ENCODE results near the gene CUBN. TPM values are rescaled to one million over a fixed set of nuclear protein-coding genes. Genes with fewer than 3 reads are reported as not detected.

The CUBN gene
- total RNA-seq, 1 donor from 2014 or later = 1.5 TPM

GRCh38 chr10:17153321-17153720, 23.7 kb upstream of the CUBN start:
- peaks cover 20% of the 10 kb centered on the region for H3K4me1 Mint-ChIP-seq (ENCODE audit: low read depth)
- no peaks in the 10 kb centered on the region for H3K36me3 Mint-ChIP-seq (ENCODE audit: insufficient read depth)
- H3K9me3 Mint-ChIP-seq (ENCODE audit: low read depth) = no peaks in the 10 kb centered on the region
- DNase-seq (ENCODE audit: low spot score, unreplicated experiment) = no peak
- H3K4me3 Mint-ChIP-seq (ENCODE audit: low read depth) = no peak overlapping the region
- no peaks in the 10 kb centered on the region for H3K27me3 Mint-ChIP-seq
- TF ChIP-seq, protein P1, sequence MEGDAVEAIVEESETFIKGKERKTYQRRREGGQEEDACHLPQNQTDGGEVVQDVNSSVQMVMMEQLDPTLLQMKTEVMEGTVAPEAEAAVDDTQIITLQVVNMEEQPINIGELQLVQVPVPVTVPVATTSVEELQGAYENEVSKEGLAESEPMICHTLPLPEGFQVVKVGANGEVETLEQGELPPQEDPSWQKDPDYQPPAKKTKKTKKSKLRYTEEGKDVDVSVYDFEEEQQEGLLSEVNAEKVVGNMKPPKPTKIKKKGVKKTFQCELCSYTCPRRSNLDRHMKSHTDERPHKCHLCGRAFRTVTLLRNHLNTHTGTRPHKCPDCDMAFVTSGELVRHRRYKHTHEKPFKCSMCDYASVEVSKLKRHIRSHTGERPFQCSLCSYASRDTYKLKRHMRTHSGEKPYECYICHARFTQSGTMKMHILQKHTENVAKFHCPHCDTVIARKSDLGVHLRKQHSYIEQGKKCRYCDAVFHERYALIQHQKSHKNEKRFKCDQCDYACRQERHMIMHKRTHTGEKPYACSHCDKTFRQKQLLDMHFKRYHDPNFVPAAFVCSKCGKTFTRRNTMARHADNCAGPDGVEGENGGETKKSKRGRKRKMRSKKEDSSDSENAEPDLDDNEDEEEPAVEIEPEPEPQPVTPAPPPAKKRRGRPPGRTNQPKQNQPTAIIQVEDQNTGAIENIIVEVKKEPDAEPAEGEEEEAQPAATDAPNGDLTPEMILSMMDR (IDR thresholded peaks at IDR 0.05; ENCODE audit: unreplicated experiment) = no peak
- H3K27ac Mint-ChIP-seq = no peak overlapping the region

- Mint-ChIP-seq H3K4me1 (ENCODE audit: low read depth) (peaks cover 23% of the 10 kb centered on the region), H3K4me3 (ENCODE audit: low read depth) (no peak overlapping the region), H3K9me3 (ENCODE audit: low read depth) (no peaks in the 10 kb centered on the region), H3K36me3 (ENCODE audit: insufficient read depth) (peaks cover 4% of the 10 kb centered on the region), H3K27ac (peak overlapping the region; percentile 42), H3K27me3 (no peaks in the 10 kb centered on the region)
- TF ChIP-seq, protein P1 (IDR thresholded peaks at IDR 0.05; ENCODE audit: unreplicated experiment) = no peak
- DNase-seq (ENCODE audit: low spot score, unreplicated experiment) = no peak
These were observed 22.1 kb upstream of the CUBN start for GRCh38 chr10:17151716-17152115.

DNA sequence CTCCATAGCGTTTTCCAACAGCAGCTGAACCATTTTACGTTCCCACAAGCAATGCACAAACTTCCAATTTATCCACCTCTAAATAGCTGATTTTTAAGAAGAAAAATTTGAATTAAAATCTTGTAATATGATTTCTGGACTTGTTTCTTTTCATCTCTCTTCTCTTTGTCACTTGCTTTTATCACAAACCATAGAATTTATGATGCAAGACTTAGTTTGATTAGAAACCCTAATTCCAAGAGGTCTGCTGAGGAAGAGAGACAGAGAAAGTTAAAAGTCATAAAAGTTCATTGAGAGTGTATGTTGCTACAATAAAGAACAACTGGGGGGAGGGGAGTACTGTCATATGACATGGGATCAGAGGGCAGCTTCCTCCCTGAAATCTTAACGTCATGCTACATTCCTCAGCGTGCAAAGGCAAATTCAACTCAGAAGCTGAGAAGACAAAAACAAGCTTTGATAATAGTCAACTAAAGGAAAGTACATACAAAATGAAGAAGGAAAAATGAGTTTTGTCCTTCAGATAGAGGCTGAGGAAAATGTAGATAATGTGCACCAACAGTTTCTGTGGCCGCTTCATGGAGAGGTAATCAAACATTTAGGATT, 18.4 kb upstream of the CUBN start:
- peaks cover 29% of the 10 kb centered on the region for H3K4me1 Mint-ChIP-seq (ENCODE audit: low read depth)
- H3K27ac Mint-ChIP-seq = no peak overlapping the region
- no peaks in the 10 kb centered on the region for H3K27me3 Mint-ChIP-seq
- H3K36me3 Mint-ChIP-seq (ENCODE audit: insufficient read depth) = peaks cover 4% of the 10 kb centered on the region
- H3K4me3 Mint-ChIP-seq (ENCODE audit: low read depth) = no peak overlapping the region
- TF ChIP-seq, protein P1 (IDR thresholded peaks at IDR 0.05; ENCODE audit: unreplicated experiment) = no peak
- no peaks in the 10 kb centered on the region for H3K9me3 Mint-ChIP-seq (ENCODE audit: low read depth)
- no peak for DNase-seq (ENCODE audit: low spot score, unreplicated experiment)

- Mint-ChIP-seq H3K4me3 (ENCODE audit: low read depth) (no peak overlapping the region), H3K36me3 (ENCODE audit: insufficient read depth) (peaks cover 4% of the 10 kb centered on the region), H3K27me3 (no peaks in the 10 kb centered on the region), H3K9me3 (ENCODE audit: low read depth) (no peaks in the 10 kb centered on the region), H3K27ac (no peak overlapping the region), H3K4me1 (ENCODE audit: low read depth) (peaks cover 22% of the 10 kb centered on the region)
- no peak for DNase-seq (ENCODE audit: low spot score, unreplicated experiment)
- TF ChIP-seq, protein P1 (IDR thresholded peaks at IDR 0.05; ENCODE audit: unreplicated experiment) = no peak
These were observed 17.3 kb upstream of the CUBN start for GRCh38 chr10:17146892-17147291.

GRCh38 chr10:17145239-17145638, 15.6 kb upstream of the CUBN start:
- Mint-ChIP-seq H3K27ac (no peak overlapping the region), H3K9me3 (ENCODE audit: low read depth) (no peaks in the 10 kb centered on the region), H3K4me1 (ENCODE audit: low read depth) (peaks cover 11% of the 10 kb centered on the region), H3K36me3 (ENCODE audit: insufficient read depth) (peaks cover 6% of the 10 kb centered on the region), H3K4me3 (ENCODE audit: low read depth) (no peak overlapping the region), H3K27me3 (no peaks in the 10 kb centered on the region)
- TF ChIP-seq, protein P1 (IDR thresholded peaks at IDR 0.05; ENCODE audit: unreplicated experiment) = no peak
- no peak for DNase-seq (ENCODE audit: low spot score, unreplicated experiment)
